ENCODE data around the gene ANKRD39. TPM values are rescaled to one million over a fixed set of nuclear protein-coding genes. Genes with fewer than 3 reads are reported as not detected.

Gene ANKRD39
- total and polyA plus RNA-seq, 7 donors, result 19.2 to 101 (median 53.3) TPM

GRCh38 chr2:96879545-96880040 is 21.8 kb upstream of the ANKRD39 start:
- no peak for TF ChIP-seq CTCF (IDR thresholded peaks at IDR 0.05)
- 88 to 91% (median 89%) methylated on average over 18 of the region's 18 CpGs for WGBS, 3 donors
- DNase-seq (no peak), ATAC-seq (no peak)
- Histone ChIP-seq H3K27ac (no peak overlapping the region), H3K36me3 (ENCODE audit: insufficient read depth in 1 of 2, low read depth in 1 of 2) (no peaks in the 10 kb centered on the region), H3K4me1 (peaks cover 2% of the 10 kb centered on the region), H3K4me3 (no peak overlapping the region), H3K9me3 (no peaks in the 10 kb centered on the region), H3K27me3 (ENCODE audit: insufficient read depth in 3 of 3, low read length in 2 of 3) (no peaks in the 10 kb centered on the region)
- intact Hi-C loops (cut with DNase I), result loop anchor here in 1 of 2 donors (5.0 kb wide), 1 partner anchor 33 kb away; no protein-coding TSS in a partner anchor

GRCh38 chr2:96878796-96879544 is 21.2 kb upstream of the ANKRD39 start:
- ATAC-seq (no peak), DNase-seq (no peak)
- intact Hi-C loops (cut with DNase I), result loop anchor here in 1 of 2 donors (5.0 kb wide), 1 partner anchor 33 kb away; no protein-coding TSS in a partner anchor
- H3K27me3 ChIP-seq (ENCODE audit: insufficient read depth in 3 of 3, low read length in 2 of 3), result no peaks in the 10 kb centered on the region
- H3K36me3 ChIP-seq (ENCODE audit: insufficient read depth in 1 of 2, low read depth in 1 of 2), result no peaks in the 10 kb centered on the region
- WGBS, 3 donors, result 83 to 88% (median 85%) methylated on average over 22 of the region's 22 CpGs
- peaks cover 8% of the 10 kb centered on the region for H3K4me1 ChIP-seq
- no peak for TF ChIP-seq CTCF (IDR thresholded peaks at IDR 0.05)
- no peak overlapping the region for H3K4me3 ChIP-seq
- no peaks in the 10 kb centered on the region for H3K9me3 ChIP-seq
- H3K27ac ChIP-seq, result no peak overlapping the region

GRCh38 chr2:96878171-96878570 is 20.4 kb upstream of the ANKRD39 start:
- ATAC-seq, result no peak
- 64 to 92% (median 77%) methylated on average over 5 to 7 of the region's 7 CpGs for WGBS, 3 donors
- TF ChIP-seq CTCF (IDR thresholded peaks at IDR 0.05), result no peak
- Histone ChIP-seq H3K27me3 (ENCODE audit: insufficient read depth in 3 of 3, low read length in 2 of 3) (no peaks in the 10 kb centered on the region), H3K4me3 (no peak overlapping the region), H3K27ac (no peak overlapping the region), H3K4me1 (peaks cover 15% of the 10 kb centered on the region), H3K36me3 (ENCODE audit: insufficient read depth in 1 of 2, low read depth in 1 of 2) (no peaks in the 10 kb centered on the region), H3K9me3 (no peaks in the 10 kb centered on the region)
- intact Hi-C loops (cut with DNase I), result loop anchor here in 1 of 2 donors (5.0 kb wide), 1 partner anchor 34 kb away; no protein-coding TSS in a partner anchor
- DNase-seq, result no peak

- no peak for TF ChIP-seq CTCF (IDR thresholded peaks at IDR 0.05)
- intact Hi-C loops (cut with DNase I), result loop anchor here in 1 of 2 donors (5.0 kb wide), 1 partner anchor 35 kb away; no protein-coding TSS in a partner anchor
- 68 to 81% (median 70%) methylated on average over 15 of the region's 15 CpGs for WGBS, 3 donors
Measured at GRCh38 chr2:96877631-96878092, 19.8 kb upstream of the ANKRD39 start.

More at GRCh38 chr2:96877631-96878092, 19.8 kb upstream of the ANKRD39 start:
- no peaks in the 10 kb centered on the region for H3K9me3 ChIP-seq
- ATAC-seq (no peak), DNase-seq (no peak)
- H3K27ac ChIP-seq, result no peak overlapping the region
- no peaks in the 10 kb centered on the region for H3K36me3 ChIP-seq (ENCODE audit: insufficient read depth in 1 of 2, low read depth in 1 of 2)
- H3K27me3 ChIP-seq (ENCODE audit: insufficient read depth in 3 of 3, low read length in 2 of 3), result no peaks in the 10 kb centered on the region
- no peak overlapping the region for H3K4me3 ChIP-seq
- H3K4me1 ChIP-seq, result peaks cover 15% of the 10 kb centered on the region
